GM18951 (cell line): ENCODE measurements around the gene ELMOD3.
A peak's percentile ranks its signal among the peaks of the same experiment; 100 is the strongest.
"Not testable (repeated sequence)": the region's sequence is repeated elsewhere in the genome, so short reads cannot be mapped to it uniquely, and the experiment has no call there.

Experiments
- POLR2A ChIP-seq: IDR thresholded peaks from 4 replicates; pipeline ENCODE4 v1.6.1; 2011; ENCODE audit warnings: mild to moderate bottlenecking; ENCODE audit not compliant: insufficient read length, insufficient read depth; ENCODE audit errors: extremely low read depth
- in situ Hi-C: fragments of 300-500 bp; cut with MboI; formaldehyde crosslinking; loops from one replicate; pipeline ENCODE4 v1.12.0; 2022; ENCODE audit warnings: low sequenced_read_pairs, mixed read lengths, inconsistent platforms; ENCODE audit not compliant: unreplicated experiment

Gene ELMOD3

DNA sequence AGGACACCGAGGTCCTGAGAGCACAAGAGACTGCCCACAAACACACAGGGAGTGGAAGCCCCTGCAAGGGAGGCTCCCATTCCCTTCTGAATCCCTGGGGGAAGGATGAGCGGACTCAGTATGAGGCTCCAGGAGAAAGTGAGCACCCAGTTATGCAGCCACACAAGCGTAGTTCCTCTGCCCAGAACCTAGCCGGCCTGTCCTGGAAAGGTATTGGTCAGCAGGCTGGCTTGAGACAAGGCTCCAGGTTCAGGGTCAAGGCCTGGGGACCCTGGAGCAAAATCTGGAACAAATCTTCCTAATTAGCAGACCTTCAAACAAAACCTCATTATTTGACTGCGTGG, 56.8 kb downstream of the ELMOD3 start:
- TF ChIP-seq POLR2A = no peak
- in situ Hi-C loops = no loop called here

- TF ChIP-seq POLR2A = no peak
- in situ Hi-C loops = no loop called here
Observed at GRCh38 chr2:85413592-85414420, 59.2 kb downstream of the ELMOD3 start.

DNA sequence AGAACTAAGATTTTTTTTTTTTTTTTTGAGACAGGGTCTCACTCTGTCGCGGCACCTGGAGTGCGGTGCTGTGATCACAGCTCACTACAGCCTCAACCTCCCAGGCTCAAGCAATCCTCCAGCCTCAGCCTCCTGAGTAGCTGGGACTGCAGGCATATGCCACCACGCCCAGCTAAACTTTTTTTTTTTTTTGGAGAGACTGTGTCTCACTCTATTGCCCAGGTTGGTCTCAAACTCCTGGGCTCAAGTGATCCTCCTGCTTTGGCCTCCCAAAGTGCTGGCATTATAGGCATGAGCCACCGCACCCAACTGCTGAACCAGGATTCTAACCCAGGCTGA, 59.8 kb downstream of the ELMOD3 start:
- in situ Hi-C loops = not testable (repeated sequence)

- TF ChIP-seq POLR2A = no peak
Observed at GRCh38 chr2:85414761-85415553, 60.4 kb downstream of the ELMOD3 start.

GRCh38 chr2:85415980-85416650, 61.5 kb downstream of the ELMOD3 start:
- no peak for TF ChIP-seq POLR2A
- in situ Hi-C loops = no loop called here

More at GRCh38 chr2:85414761-85415553, 60.4 kb downstream of the ELMOD3 start:
- in situ Hi-C loops = no loop called here

DNA sequence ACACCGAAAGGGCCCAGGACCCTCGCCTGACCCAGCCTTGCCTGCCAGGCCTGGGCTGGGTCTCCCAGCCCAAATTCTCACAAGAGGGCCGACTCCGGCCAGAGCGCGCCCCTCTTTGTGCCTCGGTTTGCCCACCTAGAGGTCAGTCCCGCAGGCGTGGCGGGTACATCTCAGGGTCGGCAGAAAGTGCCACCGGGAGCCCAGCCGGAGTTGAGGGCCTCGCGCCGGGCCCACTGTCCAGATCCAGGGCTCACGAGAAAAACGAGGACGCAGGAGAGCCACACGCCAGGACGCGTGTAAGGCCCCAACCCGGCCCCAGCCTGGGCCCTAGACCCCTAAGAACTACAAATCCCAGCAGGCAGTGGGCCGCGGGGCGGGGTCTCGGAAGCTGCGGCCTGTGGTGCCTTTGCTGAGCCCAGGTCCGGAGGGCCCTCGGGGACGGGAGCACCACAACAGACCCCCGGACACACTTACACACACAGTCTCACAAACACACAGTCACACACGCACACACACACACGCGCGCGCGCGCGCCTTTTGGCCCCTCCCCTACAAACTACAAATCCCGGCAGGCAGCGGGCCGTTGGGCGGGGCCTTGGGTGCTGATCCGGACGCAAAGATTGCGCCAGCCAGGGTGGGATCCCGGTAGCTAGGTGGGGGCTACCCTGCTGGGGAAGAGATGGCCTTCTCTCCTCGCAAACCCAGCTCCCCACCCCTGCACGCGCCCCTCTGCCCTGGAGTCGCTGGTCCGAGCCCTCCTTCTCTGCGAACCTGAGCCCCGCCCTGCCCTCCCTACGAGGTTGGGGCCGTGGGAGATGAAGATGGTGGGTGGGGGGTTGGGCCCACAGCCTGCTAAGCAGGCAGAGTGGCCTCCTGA, 63.8 kb downstream of the ELMOD3 start, which contains the start of gene SH2D6:
Gene SH2D6 (plus strand): TSS at position 583 of the 877 bp plus-strand sequence. CDS start 10,752 bp downstream, outside the sequence.
- TF ChIP-seq POLR2A = peak; percentile 57
- in situ Hi-C loops = no loop called here

DNA sequence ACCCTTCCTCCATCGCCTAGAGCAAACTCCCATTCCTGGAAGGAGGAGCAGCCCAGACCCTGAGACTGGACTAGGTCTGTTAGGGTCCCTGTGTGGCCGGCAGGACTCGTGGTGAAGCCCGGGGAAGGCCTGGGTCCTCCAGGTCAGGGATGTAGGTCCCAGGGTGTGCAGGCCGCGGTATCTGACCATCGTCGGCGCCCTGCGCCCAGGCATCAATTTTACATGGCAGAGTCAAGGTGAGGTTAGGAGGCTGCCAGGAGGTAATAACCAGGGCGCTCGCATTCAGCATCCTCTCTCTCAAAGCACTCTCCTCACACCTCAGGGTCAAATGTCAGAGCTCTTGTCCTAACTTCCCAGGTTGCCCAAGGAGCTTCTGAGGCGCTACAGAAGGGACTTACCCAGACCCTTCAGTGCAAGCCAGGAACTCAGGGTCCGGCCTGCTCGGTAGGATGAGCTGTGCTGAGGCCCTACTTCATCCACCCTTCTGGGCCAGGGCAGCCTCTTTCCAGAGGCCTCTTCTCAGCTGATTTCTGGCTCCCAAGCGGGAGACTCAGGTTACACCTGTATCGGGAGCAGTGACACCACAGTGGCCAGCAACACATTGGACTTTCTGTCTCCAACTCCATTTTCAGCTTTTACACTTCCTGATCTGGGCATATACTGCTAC, 64.6 kb downstream of the ELMOD3 start:
- in situ Hi-C loops = no loop called here
- no peak for TF ChIP-seq POLR2A

GRCh38 chr2:85420536-85421259, 66.1 kb downstream of the ELMOD3 start:
- in situ Hi-C loops = loop anchor here (5.0 kb wide), 1 partner anchor 132 kb away; no protein-coding TSS in a partner anchor
- TF ChIP-seq POLR2A = no peak

DNA sequence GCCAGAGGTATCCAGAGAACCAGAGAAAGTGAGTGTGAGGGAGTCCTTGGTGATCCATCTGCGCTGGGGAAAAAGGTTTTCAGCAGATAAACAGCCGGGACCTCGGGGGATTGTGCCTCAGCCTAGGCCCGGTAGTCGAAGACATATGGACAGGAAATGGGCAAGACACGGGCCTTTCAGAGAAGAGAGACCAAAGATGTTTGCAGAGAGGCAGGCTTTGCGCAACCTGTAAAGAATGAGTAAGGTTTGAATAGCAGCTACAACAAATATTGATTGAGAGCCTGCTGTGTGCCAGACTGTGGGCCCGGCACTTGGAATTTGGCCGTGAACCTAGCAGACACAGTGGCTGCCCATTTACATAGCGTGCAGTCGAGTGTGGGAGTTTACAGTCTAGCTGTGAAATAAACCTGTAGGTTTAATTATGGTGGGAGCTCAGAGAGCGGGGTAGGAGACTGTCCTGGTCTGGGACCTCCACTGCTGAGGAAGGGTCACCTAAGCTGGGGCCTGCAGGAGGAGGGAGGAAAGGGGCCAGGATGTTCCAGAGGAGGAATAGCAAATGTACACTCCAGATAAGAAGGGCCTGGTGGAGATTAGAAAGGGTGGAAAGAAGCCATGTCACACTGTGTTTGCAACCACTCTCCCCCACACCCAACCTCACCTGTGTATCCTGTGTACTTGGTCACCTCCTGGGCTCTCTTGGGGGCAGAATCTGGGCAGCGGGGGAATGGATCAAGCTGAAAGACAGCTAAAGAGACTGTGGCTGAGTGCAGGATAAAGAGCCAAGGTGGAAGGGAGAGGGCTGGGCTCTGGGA, 66.9 kb downstream of the ELMOD3 start:
- in situ Hi-C loops = loop anchor here (5.0 kb wide), 1 partner anchor 131 kb away; no protein-coding TSS in a partner anchor
- no peak for TF ChIP-seq POLR2A

GRCh38 chr2:85422072-85422457, 67.5 kb downstream of the ELMOD3 start:
- no peak for TF ChIP-seq POLR2A
- in situ Hi-C loops = loop anchor here (5.0 kb wide), 1 partner anchor 130 kb away; no protein-coding TSS in a partner anchor

DNA sequence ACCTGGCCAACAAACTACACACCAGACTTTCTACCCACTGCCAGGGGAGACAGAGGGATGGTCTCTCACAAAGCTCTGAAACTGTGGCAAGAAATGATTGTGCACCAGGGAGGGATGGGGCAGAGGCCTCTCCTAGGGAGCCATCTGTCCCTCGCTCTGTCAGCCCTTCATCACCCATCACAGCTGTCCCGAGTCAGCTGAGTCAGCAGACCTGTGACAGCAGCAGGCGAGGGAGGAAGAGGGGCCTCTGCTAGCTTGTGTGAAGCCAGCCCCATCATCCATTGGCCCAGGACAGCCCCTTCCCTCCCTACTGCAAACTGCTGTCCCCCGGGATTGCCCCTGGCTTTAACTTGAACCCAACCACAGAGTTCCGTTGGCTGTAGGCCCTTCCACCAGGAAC, 69.0 kb downstream of the ELMOD3 start:
- no peak for TF ChIP-seq POLR2A
- in situ Hi-C loops = loop anchor here (5.0 kb wide), 1 partner anchor 129 kb away; no protein-coding TSS in a partner anchor
